ENCODE results near the gene NCEH1. TPM values are rescaled to one million over a fixed set of nuclear protein-coding genes. Genes with fewer than 3 reads are reported as not detected.

Gene NCEH1
- total RNA-seq, 4 donors from 2014 or later: 4.5 to 9.3 (median 6.1) TPM

DNA sequence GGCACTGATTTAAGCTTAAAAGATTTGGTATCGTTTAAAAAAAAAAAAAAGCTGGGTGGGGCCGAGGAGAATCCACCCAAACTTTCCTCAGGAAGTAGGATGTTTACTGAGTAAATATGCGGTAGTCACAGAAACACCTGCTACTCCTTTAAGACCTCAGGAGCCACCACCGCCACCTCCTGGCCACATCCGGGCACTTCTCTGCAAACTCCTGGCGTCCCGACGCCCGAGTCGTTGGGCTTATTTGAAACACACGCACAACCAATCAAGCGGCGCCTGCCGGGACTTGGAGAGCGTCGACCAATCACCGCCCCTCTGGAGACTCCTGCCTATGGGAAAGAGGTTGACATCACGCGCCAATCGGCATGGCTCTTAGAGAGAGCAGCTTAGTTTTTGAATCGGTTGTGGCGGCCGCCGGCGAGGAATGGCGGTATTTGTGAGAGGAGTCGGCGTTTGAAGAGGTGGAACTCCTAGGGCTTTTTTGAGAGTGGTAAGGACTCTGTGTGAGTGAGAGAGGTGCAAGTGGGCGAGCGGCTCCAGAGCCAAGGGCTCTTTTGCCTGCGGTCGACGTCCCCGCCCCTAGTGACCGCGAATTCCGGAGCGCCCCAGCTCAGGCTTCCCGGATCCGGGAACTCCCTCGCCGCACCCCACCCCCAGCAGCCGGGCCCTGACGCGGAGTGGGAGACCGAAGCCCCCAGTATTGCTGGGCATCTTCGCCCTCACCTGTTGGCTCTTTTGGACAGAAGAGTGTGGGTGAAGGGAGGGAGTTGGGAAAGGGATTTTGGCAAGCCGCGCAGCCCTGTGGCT, 39.7 kb upstream of the NCEH1 start, which contains the start of gene ECT2:
ECT2 (plus strand) TSS at position 359 of the 807 bp plus-strand sequence. CDS start 3,805 bp downstream, outside the sequence.
- peak within 1 kb of the TSS; percentile 70 to 78 for H3K4me3 ChIP-seq
- H3K36me3 ChIP-seq: no peaks in the 10 kb centered on the region
- H3K27ac ChIP-seq: peak within 1 kb of the TSS; percentile 41 to 83 (median 78)
- H3K4me1 ChIP-seq: peaks cover 0 to 25% (median 5%) of the 10 kb centered on the region in 3 donors
- peak; percentile 99 for ATAC-seq
- TF ChIP-seq POLR2AphosphoS5 (IDR thresholded peaks at IDR 0.05) (peak; percentile 33), POLR2A (IDR thresholded peaks at IDR 0.05) (no peak), EP300 (IDR thresholded peaks at IDR 0.05) (no peak)
- TF ChIP-seq, protein P1, sequence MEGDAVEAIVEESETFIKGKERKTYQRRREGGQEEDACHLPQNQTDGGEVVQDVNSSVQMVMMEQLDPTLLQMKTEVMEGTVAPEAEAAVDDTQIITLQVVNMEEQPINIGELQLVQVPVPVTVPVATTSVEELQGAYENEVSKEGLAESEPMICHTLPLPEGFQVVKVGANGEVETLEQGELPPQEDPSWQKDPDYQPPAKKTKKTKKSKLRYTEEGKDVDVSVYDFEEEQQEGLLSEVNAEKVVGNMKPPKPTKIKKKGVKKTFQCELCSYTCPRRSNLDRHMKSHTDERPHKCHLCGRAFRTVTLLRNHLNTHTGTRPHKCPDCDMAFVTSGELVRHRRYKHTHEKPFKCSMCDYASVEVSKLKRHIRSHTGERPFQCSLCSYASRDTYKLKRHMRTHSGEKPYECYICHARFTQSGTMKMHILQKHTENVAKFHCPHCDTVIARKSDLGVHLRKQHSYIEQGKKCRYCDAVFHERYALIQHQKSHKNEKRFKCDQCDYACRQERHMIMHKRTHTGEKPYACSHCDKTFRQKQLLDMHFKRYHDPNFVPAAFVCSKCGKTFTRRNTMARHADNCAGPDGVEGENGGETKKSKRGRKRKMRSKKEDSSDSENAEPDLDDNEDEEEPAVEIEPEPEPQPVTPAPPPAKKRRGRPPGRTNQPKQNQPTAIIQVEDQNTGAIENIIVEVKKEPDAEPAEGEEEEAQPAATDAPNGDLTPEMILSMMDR (IDR thresholded peaks at IDR 0.05): peak; percentile 33 to 77 (median 74)
- no peaks in the 10 kb centered on the region for H3K27me3 ChIP-seq
- H3K9me3 ChIP-seq: no peaks in the 10 kb centered on the region
- 0% methylated on average over 3 to 20 of the region's 49 CpGs for WGBS, 2 donors (ENCODE audit: low coverage in 1 of 2)

DNA sequence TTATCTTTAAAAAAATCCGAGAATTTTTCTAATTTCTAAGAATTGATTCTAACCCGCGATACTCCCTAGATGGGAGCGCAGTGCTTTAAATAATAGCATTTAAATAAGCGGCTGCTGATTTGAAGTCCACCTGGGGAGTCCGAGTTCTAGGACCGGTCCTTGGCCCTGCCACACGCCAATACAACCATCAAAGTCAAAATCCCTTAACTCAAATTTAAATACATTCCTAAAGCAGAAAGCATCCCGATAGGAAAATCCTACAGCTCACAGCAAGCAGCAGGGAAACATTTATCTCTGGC, 39.2 kb upstream of the NCEH1 start:
- 7 to 8% methylated on average over 8 to 9 of the region's 9 CpGs for WGBS, 2 donors (ENCODE audit: low coverage in 1 of 2)
- ATAC-seq: no peak
- Histone ChIP-seq H3K4me1 (peaks cover 0 to 25% (median 5%) of the 10 kb centered on the region in 3 donors), H3K9me3 (no peaks in the 10 kb centered on the region), H3K27me3 (no peaks in the 10 kb centered on the region), H3K27ac (peak overlapping the region; percentile 41 to 83 (median 76)), H3K4me3 (peak overlapping the region; percentile 44 to 78), H3K36me3 (no peaks in the 10 kb centered on the region)
- TF ChIP-seq POLR2A (IDR thresholded peaks at IDR 0.05) (no peak), EP300 (IDR thresholded peaks at IDR 0.05) (no peak), POLR2AphosphoS5 (IDR thresholded peaks at IDR 0.05) (no peak)
- TF ChIP-seq, protein P1 (IDR thresholded peaks at IDR 0.05): no peak

DNA sequence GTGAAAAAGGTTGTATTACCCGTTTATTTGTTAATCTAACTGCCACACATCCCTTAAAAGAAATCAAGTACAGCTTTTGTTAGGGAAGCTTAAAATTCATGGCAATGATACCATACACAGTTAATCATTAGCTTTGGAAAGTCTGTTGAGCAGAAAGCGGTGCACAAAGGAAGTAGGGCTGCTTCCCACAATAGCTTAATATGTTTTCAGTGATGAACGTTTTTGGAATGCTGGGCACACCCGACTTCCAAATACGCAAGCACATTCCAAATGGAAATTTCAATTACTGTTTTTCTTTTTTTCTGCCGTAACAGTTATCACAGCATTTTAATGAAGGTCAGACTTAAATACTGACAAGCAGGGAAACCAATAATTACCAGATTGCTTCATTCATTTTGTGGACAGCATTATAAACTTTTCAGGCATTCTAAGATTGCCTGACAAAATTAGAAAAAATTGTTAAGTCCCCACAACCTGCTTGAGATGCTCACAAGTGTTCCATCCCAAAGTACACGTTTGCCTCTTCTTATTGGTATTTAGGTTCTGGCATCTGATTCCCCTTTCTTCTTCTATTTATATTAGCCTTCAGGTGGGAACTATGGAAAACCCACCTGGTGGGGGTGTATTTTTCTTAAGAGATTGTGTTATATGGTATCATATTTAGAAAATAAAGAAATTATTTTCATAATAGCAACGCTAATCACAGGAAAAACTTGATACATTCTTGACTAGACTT, 38.5 kb upstream of the NCEH1 start:
- TF ChIP-seq POLR2A (IDR thresholded peaks at IDR 0.05): no peak
- TF ChIP-seq POLR2AphosphoS5 (IDR thresholded peaks at IDR 0.05): peak; percentile 46
- TF ChIP-seq EP300 (IDR thresholded peaks at IDR 0.05): no peak
- TF ChIP-seq, protein P1 (IDR thresholded peaks at IDR 0.05): no peak
- Histone ChIP-seq H3K36me3 (no peaks in the 10 kb centered on the region), H3K4me1 (peaks cover 0 to 25% (median 5%) of the 10 kb centered on the region in 3 donors), H3K4me3 (peak overlapping the region; percentile 44 to 78), H3K9me3 (no peaks in the 10 kb centered on the region), H3K27ac (peak overlapping the region; percentile 41 to 83 (median 76)), H3K27me3 (no peaks in the 10 kb centered on the region)
- peak; percentile 26 for ATAC-seq
- 16 to 23% methylated on average over 8 of the region's 8 CpGs for WGBS, 2 donors (ENCODE audit: low coverage in 1 of 2)

DNA sequence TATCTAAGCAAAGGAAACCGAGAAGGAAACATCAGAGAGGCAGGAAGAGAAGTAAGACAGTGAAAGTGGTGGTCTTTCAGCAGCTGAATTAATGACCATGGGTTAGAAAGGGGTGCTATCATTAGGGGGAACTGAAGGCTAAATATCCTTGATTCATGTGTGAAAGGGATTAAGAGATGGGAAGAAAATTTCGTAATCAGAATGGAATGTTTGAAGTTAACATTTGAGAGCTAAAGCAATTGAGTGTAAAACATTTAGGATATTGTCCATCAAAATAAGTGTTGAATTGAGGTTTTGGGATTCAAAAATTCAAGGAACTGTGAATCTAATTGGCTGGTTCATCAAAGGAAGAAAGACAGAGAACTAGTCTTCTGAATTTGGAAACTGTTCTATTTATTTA, 35.6 kb upstream of the NCEH1 start:
- no peak for TF ChIP-seq EP300 (IDR thresholded peaks at IDR 0.05)
- TF ChIP-seq, protein P1 (IDR thresholded peaks at IDR 0.05): no peak
- Histone ChIP-seq H3K27ac (no peak overlapping the region), H3K9me3 (no peaks in the 10 kb centered on the region), H3K27me3 (no peaks in the 10 kb centered on the region), H3K36me3 (no peaks in the 10 kb centered on the region), H3K4me1 (peaks cover 0 to 20% (median 3%) of the 10 kb centered on the region in 3 donors), H3K4me3 (no peak overlapping the region)
- WGBS, 2 donors (ENCODE audit: low coverage in 1 of 2): 51 to 64% methylated on average over 2 of the region's 2 CpGs
- ATAC-seq: no peak
